ENCODE results near the gene CARD8.
"Not testable (repeated sequence)": the region's sequence is repeated elsewhere in the genome, so short reads cannot be mapped to it uniquely, and the experiment has no call there.

Gene CARD8

DNA sequence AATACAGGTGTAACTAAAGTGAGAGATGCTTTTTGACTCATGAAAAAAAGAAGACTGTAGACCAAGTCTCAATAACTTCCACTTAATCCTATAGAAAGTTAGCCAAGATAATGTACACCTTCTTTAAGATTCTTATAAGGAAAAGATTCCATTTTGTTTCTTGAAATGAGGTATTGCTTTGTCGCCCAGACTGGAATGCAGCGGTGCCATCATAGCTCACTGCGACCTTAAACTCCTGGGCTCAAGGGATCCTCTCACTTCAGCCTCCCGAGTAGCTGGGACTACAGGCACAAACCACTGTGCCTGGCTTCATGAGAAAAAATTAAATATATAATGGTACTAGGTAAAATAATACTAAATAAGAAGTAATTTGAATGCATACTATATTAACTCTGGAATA, 3.3 kb upstream of the CARD8 start:
- DNase-seq, result not testable (repeated sequence)

DNA sequence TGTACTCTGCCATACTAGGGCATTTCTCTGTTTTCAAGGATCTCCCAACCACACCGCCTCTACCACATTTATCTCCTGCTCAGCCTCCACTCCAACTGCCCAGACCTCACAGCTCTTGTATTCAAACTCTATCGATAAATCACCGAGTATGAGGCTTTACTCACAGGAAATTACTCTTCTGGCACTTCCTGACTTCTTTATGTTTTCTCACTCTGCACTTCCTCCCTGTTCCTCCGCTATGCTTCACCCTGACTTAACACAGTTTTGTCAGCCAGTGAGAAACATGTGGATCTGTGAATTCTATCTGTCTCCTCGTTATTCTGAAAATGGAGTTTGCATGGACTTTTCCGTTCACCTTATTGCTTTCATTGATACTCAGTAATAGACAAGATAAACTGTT, 2.6 kb upstream of the CARD8 start:
- no peak for DNase-seq

DNA sequence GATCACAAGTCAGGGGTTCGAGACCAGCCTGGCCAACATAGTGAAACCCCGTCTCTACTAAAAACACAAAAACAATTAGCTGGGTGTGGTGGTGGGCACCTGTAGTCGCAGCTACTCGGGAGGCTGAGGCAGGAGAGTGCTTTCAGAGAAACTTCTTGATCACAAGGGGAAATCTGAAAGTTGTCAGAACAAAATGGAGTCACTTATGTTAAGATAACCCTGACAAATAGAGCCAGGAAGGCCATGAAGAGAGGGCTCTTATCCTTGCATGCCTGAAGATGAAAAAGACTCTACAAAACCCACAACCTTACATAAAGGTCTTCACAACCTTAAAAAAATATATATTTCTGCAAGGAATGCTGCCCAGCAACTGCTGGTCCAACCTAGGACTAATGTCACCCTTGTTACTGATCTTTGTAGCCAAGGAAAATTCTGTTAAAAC, 1.2 kb downstream of the CARD8 start:
- DNase-seq, result no peak

DNA sequence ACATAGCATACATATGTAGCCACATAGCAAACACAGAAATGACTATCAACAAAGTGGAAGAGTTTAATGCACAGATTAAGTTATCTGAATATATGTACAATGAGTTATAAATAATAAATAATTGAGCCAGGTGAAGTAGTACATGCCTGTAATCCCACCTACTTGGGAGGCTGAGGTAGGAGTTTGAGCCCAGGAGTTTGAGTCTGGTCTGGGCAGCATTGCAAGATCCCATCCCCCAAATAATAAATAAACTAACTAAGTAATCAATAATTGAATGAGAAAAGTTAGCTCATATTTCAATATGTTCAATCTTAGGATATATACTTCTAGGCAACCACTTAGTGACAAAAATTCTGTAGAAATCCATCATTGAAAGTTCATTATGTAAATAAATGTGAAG, 1.7 kb downstream of the CARD8 start:
- no peak for DNase-seq

DNA sequence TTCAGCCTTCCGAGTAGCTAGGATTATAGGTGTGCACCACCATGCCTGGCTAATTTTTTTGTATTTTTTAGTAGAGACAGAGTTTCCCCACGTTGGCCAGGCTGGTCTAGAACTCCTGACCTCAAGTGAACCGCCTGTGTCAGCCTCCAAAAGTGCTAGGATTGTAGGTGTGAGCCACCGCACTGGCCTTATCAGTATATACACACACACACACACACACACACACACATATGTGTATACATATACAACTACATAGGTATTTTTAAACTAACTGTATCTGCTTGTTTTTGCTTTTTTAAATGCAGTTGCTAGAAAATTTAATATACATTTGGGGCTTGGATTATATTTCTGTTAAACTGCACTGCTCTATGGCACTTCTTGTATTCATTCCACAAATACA, 3.1 kb downstream of the CARD8 start:
- no peak for DNase-seq

DNA sequence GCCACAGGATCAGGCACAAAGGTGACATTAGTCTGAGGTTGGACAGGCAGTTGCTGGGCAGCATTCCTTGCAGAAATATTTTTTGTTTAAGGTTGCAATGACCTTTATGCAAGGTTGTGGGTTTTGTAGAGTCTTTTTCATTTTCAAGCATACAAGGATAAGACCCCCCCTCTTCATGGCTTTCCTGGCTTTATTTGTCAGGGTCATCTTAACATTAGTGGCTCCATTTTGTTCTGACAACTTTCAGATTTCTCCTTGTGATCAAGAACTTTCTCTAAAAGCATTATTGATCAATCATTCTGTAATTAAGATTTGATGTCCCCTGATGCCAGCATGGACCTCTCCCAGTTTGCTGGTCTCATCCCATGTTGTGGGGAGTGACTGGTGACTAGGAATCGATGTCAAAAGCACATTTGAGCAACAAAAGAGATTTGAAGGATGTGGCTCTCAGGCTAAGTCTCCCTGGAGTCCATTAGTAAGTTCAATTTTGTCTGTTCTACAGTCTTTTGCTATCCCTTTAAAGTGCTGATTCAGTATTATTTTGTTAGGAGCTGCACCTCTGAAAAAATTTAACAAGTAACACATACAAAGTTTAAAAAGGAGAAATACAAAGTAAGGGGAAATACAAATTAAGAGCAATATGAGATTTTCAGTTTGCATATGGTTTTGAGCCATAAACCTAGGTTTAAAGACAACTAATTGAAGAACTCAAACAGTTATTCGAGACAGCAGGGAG, 5.3 kb downstream of the CARD8 start:
- DNase-seq, result no peak

DNA sequence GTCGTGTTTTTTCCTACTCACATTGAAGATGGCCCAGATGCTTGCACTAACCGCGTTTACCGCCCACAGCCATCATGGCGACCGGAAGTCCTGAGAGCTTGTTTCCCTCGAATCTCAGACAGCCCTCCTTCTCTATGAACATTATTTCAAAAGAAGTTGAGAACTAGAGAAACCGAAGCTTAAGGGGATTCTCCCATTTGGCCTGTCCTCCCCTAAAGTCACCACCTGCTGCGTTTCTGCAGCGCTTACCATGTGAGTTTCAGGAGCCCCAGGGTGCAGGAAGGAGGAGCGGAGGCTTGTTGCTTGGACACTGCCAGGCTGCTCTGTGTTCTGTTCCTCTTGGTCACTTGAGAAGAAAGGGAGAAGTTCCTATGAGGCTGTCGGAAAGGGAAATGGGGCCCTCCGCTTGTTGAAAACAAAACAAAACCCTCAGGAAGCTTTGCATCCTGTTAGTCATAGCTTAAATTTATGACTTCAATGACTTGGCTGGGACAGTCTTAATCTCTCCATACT, 6.2 kb downstream of the CARD8 start:
- no peak for DNase-seq

DNA sequence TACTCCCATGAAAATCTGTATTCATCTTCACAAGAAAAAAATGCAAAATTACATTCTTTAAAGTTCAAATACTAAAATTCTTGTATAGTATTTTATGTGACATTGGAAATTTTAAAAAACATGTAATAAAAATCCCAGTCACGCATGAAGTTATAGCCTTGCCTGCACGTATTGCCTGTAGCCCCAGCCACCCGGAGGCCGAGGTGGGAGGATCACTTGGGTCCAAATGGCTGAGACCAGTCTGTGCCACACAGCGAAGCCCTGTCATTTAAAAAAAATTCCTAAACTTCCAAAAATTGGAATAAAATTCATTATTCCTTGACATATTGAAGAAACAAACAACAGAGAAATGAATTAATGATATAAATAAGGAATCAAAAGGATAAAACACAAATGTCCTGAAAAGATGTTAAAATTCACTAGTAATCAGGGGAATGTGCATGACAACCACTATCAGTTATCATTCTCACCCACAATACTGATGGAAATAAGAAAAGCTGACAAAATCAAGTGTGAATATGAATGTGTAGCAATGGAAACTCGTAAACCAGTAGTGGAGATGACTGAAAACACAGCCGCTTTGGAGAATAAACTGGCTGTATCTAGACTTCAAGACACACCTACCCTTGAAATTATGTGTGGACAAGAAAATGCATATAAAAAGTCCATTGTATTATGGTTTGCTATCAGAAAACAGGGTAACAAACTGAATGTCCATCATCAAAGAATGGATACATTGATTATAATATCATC, 7.5 kb downstream of the CARD8 start:
- DNase-seq, result no peak

DNA sequence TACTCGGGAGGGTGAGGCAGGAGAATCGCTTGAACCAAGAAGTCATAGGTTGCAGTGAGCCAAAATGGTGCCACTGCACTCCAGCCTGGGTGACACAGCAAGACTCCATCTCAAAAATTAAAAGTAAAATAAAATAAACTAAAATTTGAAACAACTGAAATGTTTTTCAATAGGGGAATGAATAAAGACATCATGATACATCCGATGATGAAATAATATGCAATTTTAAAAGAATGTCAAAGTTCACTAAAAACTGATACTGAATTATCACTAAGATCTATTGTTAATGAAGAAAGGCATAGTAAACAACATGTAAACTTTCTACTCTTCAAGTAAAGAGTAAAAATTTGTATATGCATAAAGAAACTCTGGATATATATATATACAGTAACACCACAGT, 8.5 kb downstream of the CARD8 start:
- no peak for DNase-seq

DNA sequence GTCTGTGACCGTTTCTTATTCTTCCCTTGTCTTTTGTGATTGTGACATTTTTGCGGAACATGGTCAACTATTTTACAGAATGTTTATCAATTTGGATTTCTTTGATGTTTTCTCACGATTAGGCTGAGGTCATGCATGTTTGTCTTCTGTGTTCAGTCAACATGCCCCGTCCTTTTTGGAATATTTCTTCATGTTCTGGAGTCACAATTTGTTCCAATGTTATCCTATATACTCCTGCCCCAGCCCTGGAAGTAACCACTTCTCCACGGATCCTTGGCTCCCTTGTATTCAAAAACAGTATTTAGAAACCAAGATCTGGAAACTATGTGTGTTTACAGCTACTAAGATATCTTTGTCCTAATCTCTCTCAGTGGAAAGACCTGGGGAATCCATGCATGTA, 9.6 kb downstream of the CARD8 start:
- DNase-seq, result no peak

DNA sequence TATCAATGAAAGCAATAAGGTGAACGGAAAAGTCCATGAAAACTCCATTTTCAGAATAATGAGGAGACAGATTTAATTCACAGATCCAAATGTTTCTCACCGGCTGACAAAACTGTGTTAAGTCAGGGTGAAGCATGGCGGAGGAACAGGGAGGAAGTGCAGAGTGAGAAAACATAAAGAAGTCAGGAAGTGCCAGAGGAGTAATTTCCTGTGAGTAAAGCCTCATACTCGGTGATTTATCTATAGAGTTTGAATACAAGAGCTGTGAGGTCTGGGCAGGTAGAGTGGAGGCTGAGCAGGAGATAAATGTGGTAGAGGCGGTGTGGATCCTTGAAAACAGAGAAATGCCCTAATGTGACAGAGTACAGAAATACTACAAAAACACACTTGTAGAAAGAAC, 11.4 kb downstream of the CARD8 start:
- DNase-seq, result no peak

DNA sequence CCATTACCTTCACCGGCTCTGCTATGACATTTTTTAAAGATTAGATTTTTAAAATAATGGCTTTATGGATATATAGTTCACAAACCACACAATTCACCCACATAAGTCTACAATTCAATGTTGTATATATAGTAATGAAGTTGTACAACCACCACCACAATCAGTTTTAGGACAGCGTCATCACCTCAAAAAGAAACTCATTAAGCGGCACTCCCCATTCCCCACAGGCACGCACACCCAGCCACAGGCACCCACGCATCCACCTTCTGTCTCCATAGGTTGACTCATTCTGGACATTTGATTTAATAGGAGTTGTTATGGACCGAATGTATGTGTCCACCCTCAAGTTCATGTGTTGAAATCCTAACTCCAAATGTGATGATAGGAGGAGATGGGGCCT, 13.9 kb downstream of the CARD8 start:
- not testable (repeated sequence) for DNase-seq

DNA sequence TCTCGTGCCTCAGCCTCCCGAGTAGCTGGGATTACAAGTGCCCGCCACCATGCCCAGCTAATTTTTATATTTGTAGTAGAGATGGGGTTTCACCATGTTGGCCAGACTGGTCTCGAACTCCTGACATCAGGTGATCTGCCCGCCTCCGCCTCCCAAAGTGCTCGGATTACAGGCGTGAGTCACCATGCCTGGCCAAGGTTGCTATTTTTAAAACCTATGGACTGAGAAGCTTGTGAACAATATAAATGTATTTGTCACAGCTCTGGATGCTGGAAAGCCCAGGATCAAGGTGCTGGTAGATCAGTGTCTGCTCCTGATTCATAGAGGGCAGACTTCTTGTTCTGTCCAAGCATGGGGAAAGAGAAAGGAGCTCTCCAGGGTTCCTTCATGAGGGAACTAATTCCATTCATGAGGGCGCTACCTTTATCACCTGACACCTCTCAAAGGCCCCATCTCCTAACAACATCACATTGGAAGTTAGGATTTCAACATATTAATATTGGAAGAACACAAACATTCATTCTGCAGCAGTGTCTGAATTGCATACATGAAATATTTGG, 16.1 kb downstream of the CARD8 start:
- no peak for DNase-seq

DNA sequence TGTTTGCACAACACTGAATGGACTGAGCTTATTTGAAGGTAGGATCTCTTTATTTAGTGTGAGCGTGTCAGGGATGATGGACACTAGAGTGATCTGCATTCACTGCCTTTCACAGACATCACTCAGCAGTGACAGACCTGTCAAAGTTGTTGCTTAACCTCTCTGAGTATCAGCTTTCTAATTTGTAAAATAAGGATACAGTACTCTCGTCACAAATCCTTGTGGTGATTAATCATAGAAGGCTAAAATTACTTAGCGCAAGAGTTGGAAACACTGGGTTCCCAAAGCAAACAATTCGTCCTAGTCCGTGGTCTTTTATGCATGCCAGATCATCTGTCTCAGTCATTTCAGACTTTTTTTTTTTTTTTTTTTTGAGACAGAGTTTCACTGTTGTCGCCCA, 16.6 kb downstream of the CARD8 start:
- DNase-seq, result no peak

DNA sequence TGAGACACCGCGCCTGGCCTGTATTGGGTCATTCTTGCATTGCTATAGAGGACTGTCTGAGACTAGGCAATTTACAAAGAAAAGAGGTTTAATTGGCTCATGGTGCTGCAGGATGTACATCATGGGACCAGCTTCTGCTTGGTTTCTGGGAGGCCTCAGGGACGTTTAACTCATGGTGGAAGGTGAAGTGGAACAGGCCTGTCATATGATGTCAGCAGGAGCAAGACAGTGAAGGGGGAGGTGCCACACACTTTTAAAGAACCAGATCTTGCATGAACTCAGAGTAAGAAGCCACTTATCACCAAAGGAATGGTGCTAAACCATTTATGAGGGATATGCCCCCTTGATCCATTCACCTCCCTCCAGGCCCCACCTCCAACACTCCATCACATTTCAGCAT, 18.7 kb downstream of the CARD8 start:
- no peak for DNase-seq

DNA sequence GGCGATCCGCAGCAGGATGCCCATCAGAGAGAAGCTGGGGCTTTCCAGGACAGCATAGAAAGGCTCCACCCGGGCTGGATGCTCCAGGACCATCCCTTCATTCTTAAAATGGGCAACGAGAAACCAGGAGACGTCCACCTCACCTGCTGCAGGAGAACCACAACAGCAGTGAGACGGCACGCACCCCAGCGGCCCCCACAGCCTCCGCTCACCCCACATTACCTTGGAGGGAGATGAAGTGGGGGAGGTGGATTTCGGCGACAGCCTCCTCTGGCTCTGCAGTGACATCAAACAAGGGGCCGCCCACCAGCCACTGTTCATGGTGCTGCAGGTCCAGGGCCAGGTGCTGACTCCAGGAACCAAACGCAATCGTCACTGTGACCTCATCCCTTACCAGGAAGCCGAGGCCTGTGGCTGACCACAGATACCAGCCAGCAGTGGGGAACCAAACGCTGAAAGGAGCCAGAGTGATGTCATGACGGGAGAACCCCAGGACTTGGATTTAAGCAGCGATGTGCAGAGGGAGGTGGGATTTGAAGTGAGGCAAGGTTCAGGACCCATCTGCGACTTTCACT, 25.1 kb downstream of the CARD8 start:
- DNase-seq, result no peak

DNA sequence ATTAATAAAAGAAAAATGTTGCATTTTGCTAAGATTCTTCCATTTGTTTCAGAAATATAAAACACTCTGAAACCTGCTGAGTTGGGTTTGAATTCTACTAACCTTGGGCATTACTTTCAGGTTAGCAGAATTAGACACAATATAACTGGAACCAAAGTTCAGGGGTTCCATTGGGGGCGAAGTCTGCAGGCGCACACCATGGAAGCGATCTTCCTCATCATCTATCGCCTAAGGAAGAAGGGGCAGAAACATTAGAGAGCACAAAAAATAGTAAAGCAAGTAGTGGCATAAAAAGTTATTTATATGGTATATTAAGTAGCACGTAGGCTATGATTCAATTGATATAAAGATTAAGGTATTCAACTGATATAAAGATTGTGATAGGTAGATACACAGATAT, 34.1 kb downstream of the CARD8 start:
- no peak for DNase-seq

DNA sequence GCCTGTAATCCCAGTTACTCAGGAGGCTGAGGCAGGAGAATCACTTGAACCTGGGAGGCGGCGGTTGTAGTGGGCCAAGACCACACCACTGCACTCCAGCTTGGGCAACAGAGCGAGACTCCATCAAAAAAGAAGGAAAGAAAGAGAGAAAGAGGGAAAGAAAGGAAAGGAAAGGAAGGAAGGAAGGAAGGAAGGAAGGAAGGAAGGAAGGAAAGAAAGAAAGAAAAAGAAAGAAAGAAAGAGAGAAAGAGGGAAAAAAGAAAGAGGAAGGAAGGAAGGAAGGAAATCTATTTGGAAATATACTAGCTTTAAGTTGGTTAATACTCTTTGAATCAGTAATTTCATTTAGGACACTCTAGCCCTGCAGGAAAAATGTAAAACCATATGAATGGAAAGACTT, 34.9 kb downstream of the CARD8 start:
- not testable (repeated sequence) for DNase-seq

DNA sequence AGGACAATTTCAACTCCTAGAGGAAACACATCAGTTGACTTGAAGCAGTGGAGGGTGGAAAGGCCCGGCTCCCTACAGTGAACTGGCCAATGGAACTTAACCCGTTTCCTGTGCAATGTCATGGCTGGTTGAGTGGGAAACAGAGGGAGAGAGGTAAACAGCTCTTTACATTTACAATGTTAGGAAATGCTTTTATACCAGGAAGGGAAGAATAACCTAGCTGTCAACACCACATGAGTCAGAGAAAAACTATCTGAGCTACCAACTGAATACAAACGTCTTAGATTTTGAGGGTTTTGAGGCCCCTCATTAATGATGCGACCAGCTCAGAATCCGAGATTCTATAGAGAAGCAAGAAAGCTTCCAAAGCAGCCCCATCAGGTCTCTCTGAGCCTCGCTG, 36.7 kb downstream of the CARD8 start:
- no peak for DNase-seq

DNA sequence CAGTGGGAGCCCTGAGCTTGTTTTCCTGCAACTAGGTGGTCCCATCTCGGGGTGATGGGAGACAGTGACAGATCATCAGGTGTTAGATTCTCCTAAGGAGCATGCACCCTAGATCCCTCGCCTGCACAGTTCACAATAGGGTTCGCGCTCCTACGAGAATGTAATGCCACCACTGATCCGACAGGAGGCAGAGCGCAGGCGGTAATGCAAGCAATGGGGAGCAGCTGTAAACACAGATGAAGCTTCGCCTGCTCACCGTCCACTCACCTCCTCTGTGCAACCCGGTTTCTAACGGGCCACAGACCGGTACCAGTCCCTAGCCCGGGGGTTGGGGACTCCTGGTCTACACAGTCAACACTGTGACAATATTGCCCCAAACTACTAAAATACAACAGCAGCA, 38.8 kb downstream of the CARD8 start:
- no peak for DNase-seq

DNA sequence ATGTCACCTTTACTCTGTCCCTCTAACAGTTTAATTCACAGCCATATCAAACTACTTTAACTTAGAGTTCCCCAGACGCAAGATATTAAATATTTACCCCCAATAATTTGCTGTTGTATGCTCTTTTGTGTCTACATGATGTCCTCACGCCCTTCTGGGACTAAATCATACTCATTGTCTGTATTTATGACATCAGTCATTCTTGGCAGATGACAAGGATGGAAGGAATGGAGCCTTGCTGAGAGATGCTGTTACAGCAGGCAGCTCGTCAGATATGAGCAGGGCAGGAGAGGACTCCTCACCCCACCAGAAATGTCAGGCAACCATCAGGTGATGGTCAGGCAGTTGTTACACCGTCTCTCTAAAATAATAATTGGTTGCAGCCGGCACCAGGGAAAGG, 41.8 kb downstream of the CARD8 start:
- DNase-seq, result no peak

DNA sequence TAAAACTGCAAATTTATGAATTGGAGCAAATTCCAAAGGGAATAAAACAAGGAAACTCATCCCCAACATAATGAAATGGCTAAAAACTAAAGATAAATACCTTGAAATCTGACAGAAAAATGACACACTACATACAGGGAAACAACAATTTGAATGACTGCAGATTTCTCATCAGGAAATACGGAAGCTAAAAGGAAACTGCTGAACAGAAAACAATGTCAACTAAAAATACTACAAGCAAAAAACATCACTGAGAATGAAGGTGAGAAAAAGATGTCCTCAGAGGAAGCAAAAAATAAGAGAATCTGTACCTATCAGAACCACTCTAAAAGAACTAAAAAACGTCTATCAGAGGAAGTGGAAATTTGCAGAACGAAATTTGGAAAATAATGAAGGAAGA, 45.7 kb downstream of the CARD8 start:
- no peak for DNase-seq

DNA sequence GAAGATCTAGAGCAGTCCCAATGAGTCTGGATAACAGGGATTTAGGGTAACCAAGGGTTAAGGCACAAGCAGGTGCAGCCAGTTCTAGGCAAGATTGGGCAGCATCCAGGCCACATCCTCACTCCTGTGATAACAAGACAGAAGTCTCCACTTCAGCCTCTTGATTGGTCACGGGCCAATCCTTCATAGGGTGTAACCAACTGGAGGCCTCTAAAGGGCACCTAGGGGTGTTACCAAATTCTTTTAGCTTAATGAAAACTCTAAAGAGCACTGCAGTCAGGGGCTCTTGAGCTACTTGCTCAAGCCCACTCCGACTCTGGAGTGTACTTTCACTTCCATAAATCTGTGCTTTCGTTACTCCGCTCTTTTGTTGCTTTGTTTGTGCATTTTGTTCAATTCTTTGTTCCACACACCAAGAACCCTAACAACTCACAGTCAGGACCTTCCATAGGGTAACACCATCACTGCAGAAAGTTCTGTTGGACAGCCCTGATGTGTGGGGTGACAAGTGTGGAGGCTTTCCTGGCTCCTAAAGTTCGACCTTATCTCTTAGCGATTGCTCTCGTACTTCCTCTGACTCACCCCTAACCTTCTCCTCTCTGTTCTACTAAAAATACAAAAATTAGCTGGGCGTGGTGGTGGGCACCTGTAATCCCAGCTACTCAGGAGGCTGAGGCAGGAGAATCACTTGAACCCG, 49.2 kb downstream of the CARD8 start:
- DNase-seq, result no peak
